ENCODE data around the gene GLRA3.
"Not testable (repeated sequence)": the region's sequence is repeated elsewhere in the genome, so short reads cannot be mapped to it uniquely, and the experiment has no call there.

The GLRA3 gene

DNA sequence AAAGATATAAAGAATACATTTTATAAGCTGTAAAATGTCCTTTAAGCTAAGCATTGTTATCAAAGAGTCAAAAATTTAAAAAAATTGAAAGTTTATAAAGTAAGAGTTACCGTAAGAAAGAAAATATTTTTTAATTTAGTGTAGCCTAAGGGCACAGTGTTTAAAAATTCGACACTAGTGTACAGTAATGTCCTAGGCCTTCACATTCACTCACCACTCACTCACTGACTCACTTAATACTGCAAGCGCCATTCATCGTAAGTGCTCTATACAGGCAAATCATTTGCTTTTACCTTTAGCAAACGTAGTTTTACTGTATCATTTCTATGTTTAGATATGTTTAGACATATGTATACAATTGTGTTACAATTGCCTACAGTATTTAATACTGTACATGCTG is 20.2 kb downstream of the GLRA3 start:
- DNase-seq = no peak

DNA sequence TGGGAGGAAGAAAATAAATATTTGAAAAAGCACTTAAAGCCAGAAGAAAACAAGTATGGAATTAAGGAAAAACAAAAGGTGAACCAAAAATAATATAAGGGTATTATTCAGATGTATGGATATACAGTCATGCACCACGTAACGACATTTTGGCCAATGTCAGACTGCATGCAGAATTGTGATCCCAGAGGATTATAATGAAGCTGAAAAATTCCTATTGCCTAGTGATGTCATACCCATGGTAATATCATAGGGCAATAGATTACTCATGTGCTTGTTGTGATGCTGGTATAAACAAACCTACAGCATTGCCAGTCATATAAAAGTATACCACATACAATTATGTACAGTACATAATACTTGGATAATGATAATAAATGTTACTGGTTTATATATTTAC is 20.9 kb downstream of the GLRA3 start:
- no peak for DNase-seq

DNA sequence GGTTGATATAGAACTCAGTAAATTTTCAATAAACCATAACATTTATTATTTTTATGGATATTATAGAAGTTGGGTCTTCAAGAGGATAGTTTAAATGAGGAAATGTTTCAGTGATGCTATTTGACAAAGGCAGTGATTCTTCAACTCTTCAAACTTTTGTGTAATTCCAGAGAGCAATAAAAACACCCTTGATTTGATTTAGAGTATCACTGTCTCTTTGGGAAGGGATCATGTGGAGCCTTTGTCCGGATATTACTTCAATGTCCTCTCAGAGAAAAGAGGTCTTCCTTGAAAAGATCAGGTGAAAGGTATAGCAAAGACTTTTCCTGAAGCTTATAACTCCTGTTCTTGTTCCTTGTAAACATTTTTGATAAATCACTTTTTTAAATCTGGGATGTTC is 23.3 kb downstream of the GLRA3 start:
- DNase-seq = no peak

DNA sequence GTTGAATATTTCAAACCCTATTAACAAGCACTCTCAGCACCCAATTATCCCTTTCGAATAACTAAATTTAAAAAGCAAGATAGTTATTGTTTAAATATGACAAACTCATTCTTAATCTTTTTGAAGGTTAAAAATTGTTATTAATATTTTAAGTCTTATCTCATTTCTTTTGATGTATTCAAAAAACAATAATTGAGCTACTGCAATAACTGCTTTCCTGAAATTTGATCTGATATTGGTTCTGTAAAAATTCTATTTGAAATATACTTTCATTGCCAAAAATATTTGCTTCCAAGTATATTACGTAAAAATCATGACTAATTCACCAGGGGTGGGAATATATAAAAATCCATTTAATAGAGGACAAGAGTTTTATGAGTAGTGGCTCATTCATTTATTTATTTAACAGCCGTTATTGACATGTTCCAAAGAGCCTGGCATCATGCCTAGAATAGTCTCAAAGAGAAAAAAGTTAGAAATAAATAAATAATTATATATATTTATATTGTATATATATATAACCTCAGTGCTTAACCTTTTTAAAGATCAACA is 34.4 kb downstream of the GLRA3 start:
- no peak for DNase-seq

DNA sequence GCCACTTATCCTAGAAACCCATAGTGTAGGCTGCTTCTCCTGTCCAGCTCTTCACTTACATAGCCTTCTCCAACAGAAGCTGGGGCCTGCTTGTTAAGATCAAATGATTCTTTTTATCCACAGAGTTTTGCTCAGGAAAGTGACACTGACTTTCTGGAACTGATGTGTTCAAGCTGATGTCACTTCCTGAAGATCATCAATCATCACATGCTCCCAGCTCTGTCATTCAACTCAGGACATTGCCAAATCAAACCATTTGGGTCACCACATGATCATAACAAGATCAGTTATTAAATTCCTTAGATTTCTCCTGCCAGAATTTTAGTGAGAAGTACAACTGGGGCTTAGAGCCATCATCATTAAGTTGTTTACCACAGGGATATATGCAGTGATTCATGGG is 39.4 kb downstream of the GLRA3 start:
- no peak for DNase-seq

DNA sequence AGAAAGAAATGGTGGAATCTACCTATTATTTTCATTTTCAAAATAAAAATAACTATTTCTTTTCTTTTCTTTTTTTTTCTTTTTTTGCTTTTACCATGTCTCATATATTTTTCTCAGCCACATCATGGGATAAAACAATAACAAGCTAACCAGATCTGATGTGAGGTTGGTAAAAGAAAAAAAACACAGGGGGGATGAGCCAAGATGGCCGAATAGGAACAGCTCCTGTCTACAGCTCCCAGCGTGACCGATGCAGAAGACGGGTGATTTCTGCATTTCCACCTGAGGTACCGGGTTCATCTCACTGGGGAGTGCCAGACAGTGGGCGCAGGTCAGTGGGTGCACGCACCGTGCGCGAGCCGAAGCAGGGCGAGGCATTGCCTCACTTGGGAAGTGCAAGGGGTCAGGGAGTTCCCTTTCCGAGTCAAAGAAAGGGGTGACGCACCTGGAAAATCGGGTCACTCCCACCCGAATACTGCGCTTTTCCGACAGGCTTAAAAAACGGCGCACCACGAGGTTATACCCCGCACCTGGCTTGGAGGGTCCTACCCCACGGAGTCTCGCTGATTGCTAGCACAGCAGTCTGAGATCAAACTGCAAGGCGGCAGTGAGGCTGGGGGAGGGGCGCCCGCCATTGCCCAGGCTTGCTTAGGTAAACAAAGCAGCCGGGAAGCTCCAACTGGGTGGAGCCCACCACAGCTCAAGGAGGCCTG is 50.6 kb downstream of the GLRA3 start:
- not testable (repeated sequence) for DNase-seq

DNA sequence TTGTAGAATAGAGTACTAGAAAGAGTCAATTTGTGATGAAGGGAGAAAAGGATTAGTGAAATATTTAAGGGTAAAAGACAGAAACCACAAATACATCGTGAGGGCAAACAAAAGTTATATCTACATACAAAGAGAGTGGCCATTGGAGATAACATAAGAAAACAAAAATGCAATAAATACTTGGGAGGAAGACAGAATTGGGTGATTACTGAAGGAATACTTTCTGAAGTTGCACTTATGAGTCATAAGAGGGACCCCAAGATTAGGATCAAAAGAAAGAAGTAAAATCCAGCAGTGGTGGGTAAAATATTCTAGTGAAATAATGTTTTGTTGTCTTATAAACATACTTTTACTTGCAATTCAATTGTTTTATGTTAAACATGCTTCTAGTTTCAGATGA is 53.7 kb downstream of the GLRA3 start:
- DNase-seq = no peak

DNA sequence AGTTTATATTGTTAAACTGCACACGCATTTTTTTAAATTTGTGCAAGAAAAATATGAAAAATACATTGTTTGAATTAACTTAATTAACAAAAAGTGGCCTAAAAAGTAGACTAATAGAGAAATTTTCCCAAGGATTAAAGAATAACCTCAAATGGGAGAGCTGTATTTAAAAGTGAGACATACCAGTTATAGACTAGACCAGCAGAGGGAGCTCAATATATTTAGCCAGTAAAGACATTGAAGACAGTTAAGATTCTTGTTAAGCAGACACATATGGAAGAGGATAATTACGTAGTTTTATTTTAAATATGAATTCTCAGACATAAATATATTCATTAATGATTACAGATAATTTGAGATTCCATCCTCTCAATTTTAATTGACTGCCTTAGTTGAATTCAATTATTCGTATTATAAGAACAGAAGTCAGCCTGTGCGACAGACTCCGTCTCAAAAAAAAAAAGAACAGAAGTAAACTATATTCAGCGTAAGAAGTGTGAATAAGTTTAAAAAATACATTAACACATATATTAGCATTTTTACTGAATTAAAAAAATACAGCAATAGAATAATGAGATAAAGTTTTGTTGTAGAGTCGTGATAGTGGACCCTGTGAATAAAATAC is 64.8 kb downstream of the GLRA3 start:
- DNase-seq = no peak

DNA sequence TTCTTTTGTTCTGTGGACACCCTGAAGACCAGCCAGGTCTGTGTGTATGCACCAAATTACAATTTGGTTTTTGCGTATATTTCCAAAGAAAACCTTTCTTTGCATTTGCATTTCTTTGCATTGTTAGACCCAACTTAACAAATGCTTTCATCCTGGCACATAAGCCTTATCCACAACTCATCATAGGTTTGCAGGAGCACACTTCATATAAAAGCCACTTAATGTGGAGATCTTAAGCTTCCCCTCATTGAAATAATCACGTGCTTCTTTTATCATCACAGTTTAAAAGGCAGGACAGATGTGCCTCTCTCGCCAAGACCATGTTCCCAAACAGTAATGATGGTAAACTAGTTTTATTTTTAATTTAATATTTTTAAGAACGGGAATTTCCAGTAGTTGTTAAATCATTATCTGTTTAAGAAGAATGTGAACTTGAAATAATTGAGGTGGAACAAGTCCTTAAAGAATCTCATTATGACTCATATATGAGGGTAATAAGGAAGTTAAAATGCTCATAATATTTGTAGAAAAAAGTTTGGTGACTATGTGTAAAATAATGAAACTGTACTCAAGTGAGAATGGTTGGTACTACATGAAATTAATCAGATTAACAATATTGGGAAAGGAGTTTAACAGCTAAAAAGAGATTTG is 65.5 kb downstream of the GLRA3 start:
- no peak for DNase-seq

DNA sequence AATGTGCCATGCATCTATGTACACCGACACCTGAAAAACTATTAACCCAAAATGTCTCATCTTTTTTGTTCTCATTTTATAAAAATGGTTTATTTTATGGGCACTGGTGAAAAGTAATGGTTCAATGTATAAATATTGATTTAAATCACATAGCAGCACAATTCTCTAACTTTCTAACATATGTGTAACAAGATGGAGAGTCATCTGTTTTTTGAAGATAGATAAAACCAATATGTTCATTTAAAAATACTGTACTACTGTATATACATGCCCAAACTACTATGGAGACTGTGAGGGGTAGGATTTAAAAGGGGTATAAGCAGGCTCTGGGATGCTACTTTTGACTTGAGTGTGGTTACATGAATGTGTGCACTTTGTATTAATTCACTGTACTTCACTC is 67.6 kb downstream of the GLRA3 start:
- no peak for DNase-seq

DNA sequence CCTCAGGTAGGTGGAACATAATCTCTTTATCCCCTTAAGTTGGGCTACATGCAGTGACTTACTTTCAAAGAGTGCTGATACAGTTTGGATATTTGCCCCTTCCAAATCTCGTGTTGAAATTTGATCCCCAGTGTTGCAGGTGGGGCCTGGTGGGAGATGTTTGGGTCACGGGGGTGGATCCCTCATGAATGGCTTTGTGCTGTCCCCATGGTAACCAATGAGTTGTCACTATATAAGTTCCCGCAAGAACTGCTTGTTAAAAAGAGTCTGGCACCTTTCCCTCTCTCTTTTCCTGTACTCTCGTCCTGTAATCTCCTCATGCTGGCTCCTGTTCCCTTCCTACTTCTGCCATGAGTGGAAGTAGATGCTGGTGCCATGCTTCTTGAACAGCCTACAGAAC is 71.3 kb downstream of the GLRA3 start:
- DNase-seq = no peak

DNA sequence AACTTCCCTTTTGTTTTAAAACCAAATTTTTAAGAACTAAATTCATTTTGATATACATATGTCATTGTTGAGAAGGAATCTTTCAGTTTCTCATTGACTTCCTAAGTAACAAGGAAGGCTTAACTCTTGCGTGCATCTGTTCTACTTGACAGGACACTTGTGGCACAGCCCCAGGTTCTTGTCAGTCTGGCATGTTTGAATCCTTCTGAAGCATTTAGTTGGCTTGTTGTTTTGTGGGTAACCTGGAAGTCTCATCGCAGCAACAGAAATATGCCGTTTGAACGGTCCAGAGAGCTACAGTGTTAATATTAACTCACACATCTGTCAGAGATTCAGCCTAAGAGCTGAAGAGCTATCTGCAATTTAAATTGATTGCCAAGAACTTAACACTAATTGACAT is 76.0 kb downstream of the GLRA3 start:
- DNase-seq = no peak

DNA sequence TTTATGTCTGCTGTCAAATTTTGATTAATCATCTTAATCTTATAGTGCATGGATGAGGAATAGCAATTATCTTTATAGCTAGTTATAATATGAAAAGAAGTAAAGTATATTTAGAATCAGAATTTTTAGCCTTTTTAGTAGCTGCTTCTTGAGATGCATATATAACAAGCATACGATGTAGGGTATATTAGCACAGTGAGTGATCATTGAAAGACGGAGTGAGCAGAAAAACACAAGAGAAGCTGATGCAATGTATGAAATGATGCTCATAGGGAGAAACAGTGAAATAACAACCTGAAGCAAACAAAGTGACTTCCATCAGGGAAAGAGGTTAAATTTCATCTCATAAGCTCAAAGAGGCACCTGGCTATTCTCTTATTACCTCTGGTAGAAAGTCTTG is 77.0 kb downstream of the GLRA3 start:
- DNase-seq = no peak

DNA sequence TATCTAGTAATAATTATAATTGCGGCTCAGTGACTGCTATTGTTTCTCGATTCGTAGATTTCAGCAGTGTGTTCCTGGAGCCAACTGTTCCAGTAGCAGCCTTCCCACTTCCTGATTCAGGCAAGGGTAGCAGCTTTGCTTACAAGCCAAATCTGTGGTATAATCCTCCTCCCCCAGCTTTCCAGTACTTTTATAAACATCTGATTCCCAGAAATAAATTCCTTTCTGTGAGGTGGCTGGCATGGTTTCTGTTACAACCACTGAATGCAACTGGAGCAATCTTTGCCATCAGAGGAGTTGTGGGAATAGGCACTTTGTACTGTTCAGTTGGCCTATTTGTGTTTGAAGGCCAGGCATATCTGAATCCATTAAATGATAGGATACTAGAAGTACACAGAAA is 80.0 kb downstream of the GLRA3 start:
- DNase-seq = no peak

DNA sequence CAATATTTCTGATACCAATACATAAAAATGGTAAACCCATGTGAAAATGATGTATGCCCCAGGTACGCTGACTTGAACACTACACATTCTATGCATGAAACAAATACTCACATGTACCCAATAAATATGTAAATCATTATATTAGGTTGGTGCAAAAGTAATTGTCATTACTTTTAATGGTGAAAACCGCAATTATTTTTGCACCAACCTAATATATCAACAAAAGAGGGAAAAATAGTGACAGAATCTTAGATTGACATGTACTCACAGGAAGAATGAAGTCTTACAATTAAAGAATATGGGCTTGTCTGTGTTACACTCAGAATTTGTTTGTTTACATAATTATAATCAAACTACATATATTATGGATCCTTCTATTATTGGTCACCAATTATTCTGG is 82.3 kb downstream of the GLRA3 start:
- no peak for DNase-seq

DNA sequence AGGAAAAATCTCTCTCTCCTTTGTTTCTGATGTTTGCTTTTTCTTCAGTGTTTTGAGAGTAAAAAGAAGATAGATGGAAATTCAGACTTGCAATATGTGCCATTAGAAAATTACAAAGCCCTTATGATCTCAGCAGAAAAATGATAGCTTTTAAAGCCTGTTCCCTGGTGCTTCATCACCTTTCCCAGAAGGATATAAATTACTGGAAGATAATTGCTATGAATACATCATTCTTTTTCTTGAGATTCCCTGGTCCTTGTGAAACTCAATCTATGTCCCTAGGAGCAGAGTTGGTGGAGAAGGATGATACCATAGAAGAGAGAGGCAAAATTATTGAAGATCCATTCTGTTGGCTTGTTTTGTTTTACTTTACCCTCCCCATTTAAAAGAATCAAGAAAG is 86.5 kb downstream of the GLRA3 start:
- no peak for DNase-seq

DNA sequence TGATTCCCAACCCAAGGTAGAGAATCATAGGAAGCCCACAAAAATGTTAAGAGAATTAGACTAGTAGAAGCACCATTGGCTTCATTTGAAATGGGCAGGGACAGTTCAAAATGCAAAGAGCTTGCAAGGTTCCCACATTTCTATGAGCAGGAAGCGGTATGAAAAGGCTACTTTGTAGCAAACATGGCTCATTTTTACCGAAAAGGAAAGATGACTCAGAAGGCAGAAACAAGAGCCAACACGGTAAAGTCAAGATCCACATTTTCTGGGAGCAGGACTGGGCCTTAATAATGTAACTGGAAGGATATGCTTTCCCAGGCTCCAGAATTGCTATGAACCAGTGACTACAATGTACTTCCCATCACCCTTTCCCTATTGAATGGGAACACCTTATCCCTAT is 89.5 kb downstream of the GLRA3 start:
- DNase-seq = no peak

DNA sequence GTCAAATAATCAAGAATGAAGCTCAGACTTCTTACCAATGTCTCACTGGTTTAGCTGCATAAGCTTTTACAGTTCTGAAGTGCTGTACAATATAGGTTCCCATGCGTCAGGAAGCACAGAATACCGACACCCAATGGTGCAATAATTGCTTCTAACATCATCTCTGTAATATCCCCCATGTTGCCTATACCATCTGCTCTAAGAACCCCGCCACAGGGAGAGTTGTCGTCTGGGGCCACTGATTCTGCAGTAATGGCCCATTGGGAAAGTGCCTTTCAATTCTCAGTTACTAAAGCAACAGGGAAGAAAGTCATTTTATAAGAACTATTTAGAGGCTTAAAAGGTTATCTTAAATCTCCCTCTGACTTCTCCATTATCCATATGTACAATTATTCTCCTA is 94.9 kb downstream of the GLRA3 start:
- no peak for DNase-seq

DNA sequence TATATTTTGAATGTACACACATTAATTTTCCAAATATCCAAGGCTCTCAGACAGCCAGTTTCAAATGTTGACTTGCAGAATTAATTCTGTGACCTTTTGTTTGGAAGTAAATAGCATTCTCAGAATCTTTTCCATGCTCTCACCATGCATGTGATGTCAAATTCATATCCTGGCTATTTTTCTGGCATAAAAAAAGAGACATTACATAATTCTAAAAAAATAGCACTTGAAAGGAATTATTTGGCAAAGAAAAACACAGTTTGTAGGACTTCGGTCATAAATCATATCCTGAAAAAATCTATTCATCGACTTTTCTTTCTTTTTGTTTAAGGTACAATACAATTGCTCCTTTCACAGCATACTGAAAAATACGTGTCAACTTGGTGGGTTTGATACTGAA is 111.2 kb downstream of the GLRA3 start:
- DNase-seq = no peak

DNA sequence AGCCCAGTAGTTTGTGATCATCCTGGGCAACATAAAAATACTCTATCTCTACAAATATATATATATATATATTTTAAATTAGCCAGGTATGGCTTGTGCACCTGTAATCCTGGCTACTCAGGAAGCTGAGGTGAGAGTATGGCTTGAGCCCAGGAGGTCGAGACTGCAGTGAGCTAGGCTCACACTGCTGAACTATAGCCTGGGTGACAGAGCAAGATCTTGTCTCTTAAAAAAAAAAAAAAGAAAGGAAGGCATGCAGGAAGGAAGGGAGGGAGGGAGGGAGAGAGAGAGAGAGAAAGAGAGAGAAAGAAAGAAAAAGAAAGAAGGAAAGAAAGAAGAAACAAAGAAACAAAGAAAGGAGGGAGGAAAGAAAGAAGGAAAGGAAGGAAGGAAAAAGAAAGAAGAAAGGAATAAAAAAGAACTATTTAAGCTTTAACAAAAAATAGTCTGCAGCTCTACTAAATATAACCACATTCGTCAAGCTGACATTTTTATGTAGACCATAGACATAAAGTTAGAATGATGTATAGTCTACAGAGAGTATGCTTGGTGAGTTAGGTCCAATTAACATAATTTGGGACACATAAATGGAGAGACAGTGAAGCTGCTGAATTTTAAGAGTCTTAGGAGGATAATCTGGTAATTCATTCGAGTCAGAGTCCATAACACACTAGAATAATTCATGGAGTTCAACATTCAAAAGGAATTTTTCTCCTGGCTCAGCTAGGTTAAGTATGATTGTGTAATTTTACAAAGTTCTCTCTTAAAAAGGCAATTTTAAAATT is 111.9 kb downstream of the GLRA3 start:
- DNase-seq = no peak

DNA sequence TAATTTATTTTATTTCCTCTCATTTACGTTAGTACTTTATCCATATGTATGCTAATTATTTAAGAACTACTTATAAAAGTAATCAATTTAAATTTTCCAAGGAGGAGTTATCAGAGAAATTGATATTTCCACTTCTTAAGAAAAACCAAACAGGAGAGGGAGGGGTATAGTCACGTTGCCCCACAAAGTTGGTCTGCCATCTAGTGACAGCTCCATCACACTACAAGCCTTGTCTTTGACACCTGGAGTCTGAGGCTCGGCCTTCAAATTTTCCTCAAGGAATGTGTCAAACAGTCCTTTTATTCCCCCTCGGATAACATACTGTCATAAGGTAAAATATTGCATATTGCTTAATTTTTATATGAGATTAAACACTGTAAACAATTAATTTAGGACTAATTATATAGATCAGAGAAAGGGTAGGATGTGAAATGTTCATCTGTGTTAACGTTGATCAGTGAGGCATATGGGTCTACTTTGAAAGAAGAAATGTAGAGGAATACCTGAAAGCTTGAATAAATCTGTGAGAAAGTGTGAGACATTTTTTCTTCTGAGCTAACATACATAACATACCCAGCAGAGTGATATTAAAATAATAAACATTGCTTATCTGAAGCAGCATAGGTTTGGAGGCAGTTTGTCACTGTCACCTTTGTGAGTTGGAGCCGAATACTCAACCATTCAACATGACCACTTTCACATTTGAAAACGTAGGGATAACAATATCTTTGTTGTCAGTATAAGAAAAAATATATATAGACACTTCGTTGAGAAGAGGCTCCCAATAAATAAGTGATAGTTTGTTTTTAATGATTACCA is 114.4 kb downstream of the GLRA3 start:
- no peak for DNase-seq

DNA sequence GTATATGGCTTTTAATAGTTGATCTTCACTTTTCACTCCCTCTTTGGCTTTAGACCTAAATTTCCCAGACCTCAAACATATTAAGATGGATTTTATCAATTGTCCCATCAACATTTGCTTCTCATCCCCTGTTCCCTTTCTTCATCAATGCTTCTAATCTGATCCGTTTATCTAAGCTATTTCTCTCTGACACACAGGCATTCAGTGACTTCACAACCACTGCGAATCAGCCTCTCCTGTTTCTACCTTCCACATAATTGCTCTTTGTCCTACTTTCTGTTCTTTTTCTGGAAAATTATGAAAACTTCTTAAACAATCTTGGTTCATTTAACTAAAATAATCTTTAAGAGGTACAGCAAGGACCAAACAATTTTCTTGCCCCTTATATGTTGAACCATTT is 115.2 kb downstream of the GLRA3 start:
- DNase-seq = no peak

DNA sequence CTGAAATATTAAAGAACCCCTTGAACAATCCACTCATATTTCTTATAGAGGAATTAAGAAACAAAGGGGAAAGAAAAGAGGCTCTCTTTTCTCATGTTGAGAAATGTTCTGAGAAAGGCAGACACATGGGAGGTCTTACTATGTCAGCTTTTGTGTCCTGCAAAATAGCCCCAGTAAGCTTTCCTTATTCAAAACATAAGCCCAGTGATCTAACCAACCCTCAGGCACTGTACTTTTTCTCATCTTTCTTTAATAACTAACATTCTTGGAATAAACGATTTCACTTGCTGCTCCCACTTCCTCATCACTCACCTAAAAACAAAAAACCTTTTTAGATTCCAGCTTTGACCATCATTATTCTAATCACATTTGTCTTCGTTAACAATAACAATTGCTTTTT is 115.9 kb downstream of the GLRA3 start:
- no peak for DNase-seq
